Activated CD8-positive, alpha-beta T cell treated with anti-CD3 and anti-CD28 coated beads, Interleukin-2, amount 10 ng/mL, durations not matched to agents 7 days and 5 days (primary cell): Measurements from ENCODE around the gene SLC1A4. TPM values are rescaled to one million over a fixed set of nuclear protein-coding genes. Genes with fewer than 3 reads are reported as not detected.
A peak's percentile ranks its signal among the peaks of the same experiment; 100 is the strongest.
"Not testable (repeated sequence)": the region's sequence is repeated elsewhere in the genome, so short reads cannot be mapped to it uniquely, and the experiment has no call there.

Source experiments
- ATAC-seq: fragments of 150-1000 bp; cut with Tn5 transposase; one replicate; pipeline ENCODE4 v1.10.0; 2021; ENCODE audit warnings: moderate library complexity
- CTCF ChIA-PET: fragments of 350-600 bp; sonication (Branson Sonifier 250); formaldehyde crosslinking; loops from one replicate; lab custom pipeline; 2021; ENCODE audit warnings: antibody characterized with exemption; lab: Charles Lee
- POLR2A ChIA-PET: fragments of 350-600 bp; sonication (Branson Sonifier 250); formaldehyde crosslinking; loops from one replicate; lab custom pipeline; 2021; ENCODE audit warnings: antibody characterized with exemption; lab: Charles Lee
- DNase-seq: peaks from one replicate; pipeline ENCODE4 v3.0.0-alpha.2; 2020
- H3K27ac Mint-ChIP-seq: one replicate; pipeline ENCODE4 v1.8.0; 2021; ENCODE audit warnings: mild to moderate bottlenecking, mixed read lengths
- H3K27me3 Mint-ChIP-seq: one replicate; pipeline ENCODE4 v1.8.0; 2021; ENCODE audit warnings: low read depth, mixed read lengths
- H3K36me3 Mint-ChIP-seq: one replicate; pipeline ENCODE4 v1.8.0; 2021; ENCODE audit warnings: low read depth, mixed read lengths
- H3K4me1 Mint-ChIP-seq: one replicate; pipeline ENCODE4 v1.8.0; 2021; ENCODE audit warnings: low read depth, mixed read lengths
- H3K4me3 Mint-ChIP-seq: one replicate; pipeline ENCODE4 v1.8.0; 2021; ENCODE audit warnings: mild to moderate bottlenecking, mixed read lengths
- H3K9me3 Mint-ChIP-seq: one replicate; pipeline ENCODE4 v1.8.0; 2022; ENCODE audit warnings: mixed read lengths; ENCODE audit not compliant: insufficient read depth
- total RNA-seq, 2 experiments: library from RNA; stranded (reverse); gene quantifications; one replicate each; pipeline ENCODE4 v1.2.3, GENCODE V29; 2021

The SLC1A4 gene
- total RNA-seq, 2 experiments from 2014 or later: 48.8 to 50.1 TPM

DNA sequence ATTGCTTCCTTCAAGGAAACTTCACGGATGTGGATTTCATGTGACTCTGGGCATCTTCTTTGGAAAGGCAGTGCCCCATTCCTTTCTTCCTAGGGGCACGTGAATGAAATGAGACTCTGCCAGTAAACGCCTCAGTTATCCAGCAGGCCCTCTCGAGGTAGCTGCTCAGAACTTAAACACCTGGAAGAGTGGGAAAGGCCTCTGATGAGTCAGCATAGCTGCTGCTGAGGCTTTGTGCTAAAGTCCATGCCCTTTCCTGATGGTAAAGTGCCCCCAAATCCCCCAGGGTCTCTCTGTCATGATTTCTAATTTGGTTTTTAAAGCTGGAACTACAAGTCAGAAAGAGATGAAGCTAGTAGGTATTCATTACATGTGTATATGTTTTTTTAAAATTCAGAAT, 3.8 kb downstream of the SLC1A4 start:
- Mint-ChIP-seq H3K4me1 (peaks cover 59% of the 10 kb centered on the region), H3K9me3 (no peaks in the 10 kb centered on the region), H3K36me3 (peaks cover 63% of the 10 kb centered on the region), H3K4me3 (peak overlapping the region; percentile 91), H3K27me3 (no peaks in the 10 kb centered on the region), H3K27ac (no peak overlapping the region)
- ATAC-seq: no peak
- ChIA-PET POLR2A (interaction anchor here (1.6 kb wide), 1 partner anchor 47 kb away, joined by 4 read pairs; no protein-coding TSS in a partner anchor), CTCF (interaction anchor here (1.6 to 10.0 kb wide), 4 partner anchors 11 to 74 kb away, joined by 4 to 104 read pairs (median 8); no protein-coding TSS in a partner anchor)
- DNase-seq: no peak

DNA sequence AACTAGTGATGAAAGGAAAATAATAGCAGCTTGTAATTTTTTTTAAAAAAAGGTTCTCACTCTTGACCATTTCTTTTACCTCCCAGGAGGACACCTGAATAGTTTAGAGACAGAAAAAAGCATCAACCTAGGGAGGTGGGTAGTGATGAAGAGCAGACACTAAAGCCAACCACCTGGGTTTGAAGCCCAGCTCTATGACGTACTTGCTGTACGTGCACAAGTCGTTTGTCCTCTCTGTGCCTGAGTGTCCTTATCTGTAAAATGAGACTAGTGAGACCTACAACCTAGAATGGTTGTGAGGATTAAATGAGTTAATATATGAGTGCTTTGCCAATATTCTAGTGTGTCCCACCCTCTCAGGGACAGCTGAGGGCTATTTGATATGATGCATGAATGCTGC, 5.8 kb downstream of the SLC1A4 start:
- Mint-ChIP-seq H3K9me3 (no peaks in the 10 kb centered on the region), H3K4me1 (peaks cover 72% of the 10 kb centered on the region), H3K27ac (no peak overlapping the region), H3K36me3 (peaks cover 71% of the 10 kb centered on the region), H3K27me3 (no peaks in the 10 kb centered on the region), H3K4me3 (no peak overlapping the region)
- DNase-seq (no peak), ATAC-seq (no peak)
- CTCF ChIA-PET: interaction anchor here (1.9 kb wide), 1 partner anchor 77 kb away, joined by 11 read pairs; no protein-coding TSS in a partner anchor
- POLR2A ChIA-PET: interaction anchor here (0.8 to 1.4 kb wide), 3 partner anchors 76 to 87 kb away, joined by 3 to 4 read pairs (median 3); no protein-coding TSS in a partner anchor

DNA sequence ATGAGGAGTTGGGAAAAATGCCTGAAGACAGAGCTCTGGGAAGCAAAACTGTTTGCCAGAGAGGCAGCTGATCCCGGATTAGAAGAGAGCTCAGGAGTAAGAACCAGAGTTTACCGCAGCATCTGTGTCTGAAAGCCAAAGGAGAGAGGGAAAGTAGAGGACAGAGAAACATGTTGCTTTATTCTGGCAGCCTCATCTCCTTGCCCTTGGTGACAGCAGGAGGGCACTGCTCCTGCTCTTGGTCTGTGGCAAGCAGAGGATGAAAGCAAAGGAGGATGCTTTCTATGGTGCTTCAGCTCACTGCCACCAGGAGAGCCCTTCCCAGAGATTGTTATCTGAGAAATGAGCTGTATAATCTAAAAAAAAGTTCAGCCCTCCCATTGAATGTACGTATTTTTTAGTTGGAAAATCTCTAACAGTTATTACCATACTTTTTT, 7.7 kb downstream of the SLC1A4 start:
- ChIA-PET CTCF (interaction anchor here (1.0 to 1.9 kb wide), 5 partner anchors 11 to 190 kb away, joined by 3 to 11 read pairs (median 4); no protein-coding TSS in a partner anchor), POLR2A (interaction anchor here (1.1 kb wide), 1 partner anchor 9 kb away, joined by 4 read pairs; no protein-coding TSS in a partner anchor)
- Mint-ChIP-seq H3K4me1 (peaks cover 59% of the 10 kb centered on the region), H3K27ac (peak overlapping the region; percentile 7), H3K27me3 (no peaks in the 10 kb centered on the region), H3K9me3 (no peaks in the 10 kb centered on the region), H3K36me3 (peaks cover 67% of the 10 kb centered on the region), H3K4me3 (no peak overlapping the region)
- ATAC-seq: no peak
- no peak for DNase-seq

DNA sequence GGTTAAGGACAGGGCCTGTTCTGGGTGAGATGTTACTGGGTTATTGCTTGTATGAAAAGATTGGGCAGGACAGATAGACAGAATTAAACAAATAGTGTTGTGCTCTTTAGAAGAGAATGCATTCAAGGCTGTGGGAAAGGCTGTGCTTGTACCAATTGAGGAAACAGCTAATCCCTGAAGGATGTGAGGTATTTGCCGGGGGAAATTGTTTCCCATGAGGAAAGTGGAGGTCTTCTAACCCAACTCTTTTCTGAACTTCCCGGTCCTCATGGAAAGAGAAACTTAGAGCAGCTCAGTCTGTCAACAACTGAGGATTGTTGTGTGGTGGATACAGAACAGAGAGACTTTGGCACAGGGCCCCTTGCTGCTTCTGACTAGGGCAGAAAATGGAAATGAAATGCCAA, 9.5 kb downstream of the SLC1A4 start:
- H3K9me3 Mint-ChIP-seq: no peaks in the 10 kb centered on the region
- POLR2A ChIA-PET: no interaction called here
- H3K27ac Mint-ChIP-seq: no peak overlapping the region
- peaks cover 60% of the 10 kb centered on the region for H3K36me3 Mint-ChIP-seq
- no peak for DNase-seq
- ATAC-seq: no peak
- H3K4me1 Mint-ChIP-seq: peaks cover 47% of the 10 kb centered on the region
- CTCF ChIA-PET: interaction anchor here (0.7 to 1.5 kb wide), 3 partner anchors 8 to 76 kb away, joined by 3 to 5 read pairs (median 4); no protein-coding TSS in a partner anchor
- H3K27me3 Mint-ChIP-seq: no peaks in the 10 kb centered on the region
- no peak overlapping the region for H3K4me3 Mint-ChIP-seq

DNA sequence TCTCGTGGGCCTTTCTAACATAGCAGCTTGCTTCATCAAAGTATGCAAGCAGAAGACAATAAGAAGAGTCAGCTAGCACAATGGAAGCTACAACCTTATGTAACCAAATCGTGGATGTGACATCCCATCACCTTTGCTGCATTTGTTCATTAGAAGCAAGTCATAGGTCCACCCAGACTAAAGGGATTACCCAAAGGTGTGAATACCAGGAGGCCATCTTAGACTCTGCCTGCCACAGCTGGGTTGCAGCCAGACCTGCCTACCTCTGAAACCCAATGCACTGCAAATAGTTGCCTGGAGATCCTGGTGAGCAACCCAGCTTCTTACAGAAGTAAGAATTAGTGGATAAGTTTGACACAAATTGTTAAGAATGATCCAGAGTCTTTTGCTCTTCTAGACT, 10.6 kb downstream of the SLC1A4 start:
- no peaks in the 10 kb centered on the region for H3K27me3 Mint-ChIP-seq
- H3K9me3 Mint-ChIP-seq: no peaks in the 10 kb centered on the region
- CTCF ChIA-PET: interaction anchor here (1.4 to 1.6 kb wide), 3 partner anchors 9 to 82 kb away, joined by 3 to 8 read pairs (median 5); no protein-coding TSS in a partner anchor
- H3K4me1 Mint-ChIP-seq: peaks cover 41% of the 10 kb centered on the region
- POLR2A ChIA-PET: no interaction called here
- no peak overlapping the region for H3K4me3 Mint-ChIP-seq
- H3K27ac Mint-ChIP-seq: no peak overlapping the region
- ATAC-seq (no peak), DNase-seq (no peak)
- H3K36me3 Mint-ChIP-seq: peaks cover 54% of the 10 kb centered on the region

DNA sequence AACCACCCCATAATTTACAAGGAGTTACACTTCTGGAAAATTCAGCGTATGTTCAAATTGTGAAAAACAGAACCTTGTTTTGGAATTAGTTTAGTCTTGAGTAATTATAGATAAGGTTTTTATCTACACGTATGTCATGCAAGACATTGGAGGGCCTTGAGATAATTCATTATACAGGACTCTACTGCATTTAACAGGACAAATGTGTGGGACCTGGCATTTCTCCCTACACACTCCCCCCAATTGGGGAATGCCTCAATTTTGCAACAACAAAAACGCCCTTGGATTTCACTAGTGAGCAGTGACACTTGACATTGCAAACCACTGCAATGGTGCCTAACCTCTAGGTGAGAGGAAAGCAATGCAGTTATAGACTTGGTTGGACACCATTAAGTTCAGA, 11.4 kb downstream of the SLC1A4 start:
- DNase-seq (no peak), ATAC-seq (no peak)
- Mint-ChIP-seq H3K27me3 (no peaks in the 10 kb centered on the region), H3K4me1 (peaks cover 33% of the 10 kb centered on the region), H3K4me3 (no peak overlapping the region), H3K27ac (no peak overlapping the region), H3K36me3 (peaks cover 56% of the 10 kb centered on the region), H3K9me3 (no peaks in the 10 kb centered on the region)
- ChIA-PET CTCF (interaction anchor here (1.6 kb wide), 1 partner anchor 83 kb away, joined by 8 read pairs; no protein-coding TSS in a partner anchor), POLR2A (no interaction called here)

DNA sequence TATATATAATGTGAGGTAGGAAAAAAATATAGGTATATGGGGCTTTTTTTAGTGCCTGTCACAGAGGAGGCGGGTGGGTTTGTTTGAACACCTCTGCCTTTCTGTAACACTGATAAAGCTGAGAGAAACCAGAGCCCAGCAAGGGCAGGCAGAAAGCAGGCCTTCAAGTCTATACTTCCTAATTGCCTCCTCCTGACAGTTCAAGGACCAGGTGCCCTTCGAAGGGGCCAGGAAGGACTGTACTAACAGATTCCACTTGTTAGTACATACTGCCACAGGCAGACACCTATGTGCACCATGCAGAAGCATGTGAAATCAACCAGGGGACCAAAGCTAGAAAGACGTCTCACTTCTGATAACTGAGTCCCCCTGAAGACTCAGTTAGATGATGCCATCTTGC, 13.8 kb downstream of the SLC1A4 start:
- Mint-ChIP-seq H3K4me1 (peaks cover 23% of the 10 kb centered on the region), H3K27me3 (no peaks in the 10 kb centered on the region), H3K4me3 (no peak overlapping the region), H3K9me3 (no peaks in the 10 kb centered on the region), H3K27ac (peak overlapping the region; percentile 61), H3K36me3 (peaks cover 58% of the 10 kb centered on the region)
- POLR2A ChIA-PET: no interaction called here
- no peak for DNase-seq
- no peak for ATAC-seq
- CTCF ChIA-PET: interaction anchor here (3.8 kb wide), 1 partner anchor 85 kb away, joined by 14 read pairs; no protein-coding TSS in a partner anchor

DNA sequence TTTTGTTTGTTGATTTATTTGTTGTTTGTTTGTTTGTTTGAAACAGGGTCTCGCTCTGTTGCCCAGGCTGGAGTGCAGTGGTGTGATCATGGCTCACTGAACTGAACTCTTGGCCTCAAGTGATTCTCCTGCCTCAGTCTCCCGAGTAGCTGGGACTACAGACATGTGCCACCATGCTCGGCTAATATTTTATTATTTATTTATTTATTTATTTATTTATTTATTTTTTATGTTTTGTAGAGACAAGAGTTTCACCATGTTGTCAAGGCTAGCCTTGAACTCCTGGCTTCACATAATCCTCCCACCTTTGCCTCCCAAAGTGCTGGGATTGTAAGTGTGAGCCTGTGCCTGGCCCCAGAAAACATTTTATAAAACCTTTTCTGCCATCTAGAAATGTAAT, 15.0 kb downstream of the SLC1A4 start:
- H3K27me3 Mint-ChIP-seq, H3K9me3 Mint-ChIP-seq, DNase-seq, H3K4me3 Mint-ChIP-seq, ATAC-seq, H3K27ac Mint-ChIP-seq: not testable (repeated sequence)
- ChIA-PET CTCF (interaction anchor here (3.8 kb wide), 1 partner anchor 86 kb away, joined by 14 read pairs; no protein-coding TSS in a partner anchor), POLR2A (interaction anchor here (0.7 kb wide), 1 partner anchor 12 kb away, joined by 3 read pairs; no protein-coding TSS in a partner anchor)
- Mint-ChIP-seq H3K36me3 (peaks cover 58% of the 10 kb centered on the region), H3K4me1 (peaks cover 16% of the 10 kb centered on the region)

DNA sequence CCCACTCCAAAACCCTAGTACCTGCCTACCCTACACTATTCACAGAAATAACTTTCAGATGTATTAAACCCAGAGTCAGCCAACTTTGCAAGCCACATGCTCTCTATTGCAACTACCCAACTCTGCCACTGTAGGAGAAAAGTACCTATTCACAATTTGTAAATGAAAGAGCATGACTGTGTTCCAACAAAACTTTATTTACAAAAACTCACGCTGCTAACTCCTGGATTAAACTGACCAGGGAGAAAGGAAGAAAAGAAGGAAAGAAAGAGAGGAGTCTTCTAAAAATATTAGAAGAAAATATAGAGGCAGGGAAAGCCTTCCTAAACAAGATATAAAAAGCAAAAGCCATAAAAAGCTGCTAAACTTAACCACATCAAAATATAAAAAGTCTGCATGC, 24.6 kb downstream of the SLC1A4 start:
- Mint-ChIP-seq H3K4me1 (peaks cover 10% of the 10 kb centered on the region), H3K9me3 (no peaks in the 10 kb centered on the region), H3K27ac (no peak overlapping the region), H3K27me3 (no peaks in the 10 kb centered on the region), H3K4me3 (no peak overlapping the region), H3K36me3 (peaks cover 72% of the 10 kb centered on the region)
- ChIA-PET POLR2A (interaction anchor here (0.6 kb wide), 1 partner anchor 106 kb away, joined by 3 read pairs; no protein-coding TSS in a partner anchor), CTCF (no interaction called here)
- DNase-seq: no peak
- no peak for ATAC-seq

DNA sequence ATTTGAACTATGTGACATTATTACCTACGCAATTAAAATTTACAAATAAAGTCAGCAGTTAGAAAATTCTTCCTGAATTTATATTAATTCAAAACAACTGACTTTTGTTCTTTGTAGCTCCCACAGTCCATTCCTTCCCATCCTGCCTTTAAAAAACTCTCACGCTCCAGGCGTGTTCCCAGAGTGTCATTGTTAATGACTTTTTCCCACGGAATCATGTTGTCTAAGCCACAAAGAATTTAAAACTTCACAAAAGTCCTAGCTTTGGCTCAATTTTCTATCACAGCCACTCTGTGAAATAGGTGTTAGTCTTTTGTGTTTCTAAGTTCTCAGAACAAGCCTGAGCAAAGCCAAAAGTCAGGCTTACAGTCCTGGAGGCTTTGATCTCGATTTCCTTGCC, 26.5 kb downstream of the SLC1A4 start:
- Mint-ChIP-seq H3K36me3 (peaks cover 76% of the 10 kb centered on the region), H3K4me1 (peaks cover 10% of the 10 kb centered on the region), H3K27me3 (no peaks in the 10 kb centered on the region), H3K9me3 (no peaks in the 10 kb centered on the region), H3K4me3 (no peak overlapping the region), H3K27ac (no peak overlapping the region)
- ATAC-seq (no peak), DNase-seq (no peak)
- CTCF ChIA-PET: no interaction called here
- POLR2A ChIA-PET: no interaction called here

DNA sequence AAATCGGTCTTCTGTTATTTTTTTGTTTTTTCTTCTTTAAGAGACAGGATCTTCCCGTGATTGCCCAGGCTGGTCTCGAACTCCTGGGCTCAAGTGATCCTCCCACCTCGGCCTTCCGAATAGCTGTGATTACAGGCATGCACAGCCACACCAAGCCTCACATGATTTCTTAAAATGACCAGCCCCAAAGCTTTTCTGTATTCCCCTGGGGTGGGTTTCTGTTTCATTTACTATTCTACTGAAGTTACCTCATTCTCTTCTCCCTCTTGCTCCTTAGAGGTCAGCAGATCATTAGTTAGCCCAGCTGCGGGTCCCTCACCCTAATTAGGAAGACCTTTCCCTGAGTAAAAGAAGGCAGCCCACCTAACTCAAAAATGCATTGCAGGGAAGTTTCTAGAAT, 27.6 kb downstream of the SLC1A4 start:
- Mint-ChIP-seq H3K27me3 (no peaks in the 10 kb centered on the region), H3K4me1 (peaks cover 10% of the 10 kb centered on the region), H3K27ac (no peak overlapping the region), H3K9me3 (no peaks in the 10 kb centered on the region), H3K36me3 (peaks cover 73% of the 10 kb centered on the region), H3K4me3 (no peak overlapping the region)
- ATAC-seq (no peak), DNase-seq (no peak)
- ChIA-PET CTCF (interaction anchor here (1.0 kb wide), 2 partner anchors 16 to 24 kb away, joined by 3 to 4 read pairs; no protein-coding TSS in a partner anchor), POLR2A (no interaction called here)

DNA sequence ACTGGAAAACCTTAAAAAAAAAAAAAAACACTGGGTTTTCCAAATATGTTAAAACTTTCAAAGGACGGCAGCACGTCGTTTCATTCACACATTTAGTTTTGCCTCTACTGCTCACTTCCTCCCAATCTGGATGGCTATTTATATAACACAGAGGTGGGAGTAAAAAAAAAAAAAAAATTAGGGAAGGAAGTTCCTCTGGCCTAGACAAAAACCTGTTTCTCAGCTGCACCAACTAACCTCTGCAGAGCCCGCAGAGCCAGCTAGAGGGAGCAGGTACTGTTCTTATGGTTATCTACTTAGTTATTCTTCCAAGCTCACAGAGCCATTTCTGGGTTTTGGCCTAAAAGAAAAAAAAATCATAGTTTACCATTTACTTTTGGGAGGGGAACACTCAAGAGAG, 28.1 kb downstream of the SLC1A4 start:
- Mint-ChIP-seq H3K4me3 (no peak overlapping the region), H3K9me3 (no peaks in the 10 kb centered on the region), H3K4me1 (peaks cover 10% of the 10 kb centered on the region), H3K36me3 (peaks cover 74% of the 10 kb centered on the region), H3K27me3 (no peaks in the 10 kb centered on the region), H3K27ac (no peak overlapping the region)
- ChIA-PET POLR2A (no interaction called here), CTCF (interaction anchor here (0.7 to 2.0 kb wide), 4 partner anchors 14 to 99 kb away, joined by 3 to 12 read pairs (median 4); no protein-coding TSS in a partner anchor)
- ATAC-seq (no peak), DNase-seq (no peak)
